HepG2 (cell line): ENCODE results near the gene NUDCD3. TPM values are rescaled to one million over a fixed set of nuclear protein-coding genes. Genes with fewer than 3 reads are reported as not detected.

Source experiments
- ATAC-seq: fragments of 200-7000 bp; cut with Tn5 transposase; 3 replicates; pipeline ENCODE4 v1.9.1; 2020; ENCODE audit warnings: mild to moderate bottlenecking, moderate library complexity
- BruUV-seq: library from RNA; stranded (reverse); fragments of 400-500 nt; replicated peaks from 2 replicates; lab custom pipeline; 2021; lab: Mats Ljungman, UMichigan
- CTCF ChIA-PET: fragments of 300-600 bp; formaldehyde crosslinking; extraction: SDS; loops from one replicate; lab custom pipeline; 2021; ENCODE audit warnings: low total read pairs, inconsistent platforms, low intra/inter-chr PET ratio; lab: Yijun Ruan, JAX
- POLR2A ChIA-PET: fragments of 350-600 bp; sonication (Branson Sonifier 250); formaldehyde crosslinking; loops from one replicate; lab custom pipeline; 2020; ENCODE audit warnings: antibody characterized with exemption, inconsistent platforms; lab: Yijun Ruan, JAX
- DNase-seq: peaks from one replicate; pipeline ENCODE4 v3.0.0-alpha.2; 2015; ENCODE audit warnings: low spot score
- FAIRE-seq: peaks from 3 replicates; lab custom pipeline; 2011; peaks lifted over from hg19 to GRCh38; lab: Jason Lieb, UNC
- H2AFZ ChIP-seq: one replicate; pipeline ENCODE4 v1.6.1; 2011; ENCODE audit warnings: low read length, inconsistent platforms
- H3K27ac ChIP-seq: fragments of 300-600 bp; 3 replicates; pipeline ENCODE4 v1.8.0; 2011; ENCODE audit warnings: mixed run types, mild to moderate bottlenecking, mixed read lengths, low read length, inconsistent platforms; ENCODE audit not compliant: insufficient read depth; ENCODE audit errors: extremely low read length
- H3K27me3 ChIP-seq, 2 experiments: fragments of 200-600 bp in 1 of 2; 2 replicates in 1 of 2; 3 replicates in 1 of 2; pipeline versions ENCODE4 v1.6.0 to v1.8.0; 2011; ENCODE audit warnings: low read length in 2 of 2, mild to moderate bottlenecking in 2 of 2, moderate library complexity in 2 of 2, inconsistent platforms in 1 of 2; ENCODE audit not compliant: insufficient read depth in 2 of 2, control insufficient read depth in 1 of 2
- H3K36me3 ChIP-seq, 2 experiments: fragments of 200-600 bp in 1 of 2; replicated peaks in 1 of 2; 2 replicates in 1 of 2; 3 replicates in 1 of 2; pipeline versions ENCODE4 v1.5.1 to v1.8.0; 2011; ENCODE audit warnings: low read length in 2 of 2, inconsistent platforms in 1 of 2; ENCODE audit not compliant: insufficient read depth in 2 of 2, control insufficient read depth in 1 of 2
- H3K4me1 ChIP-seq: 2 replicates; pipeline ENCODE4 v1.5.1; 2012; ENCODE audit warnings: low read length, inconsistent platforms; ENCODE audit not compliant: insufficient read depth
- H3K4me2 ChIP-seq: 2 replicates; pipeline ENCODE4 v1.6.0; 2011; ENCODE audit warnings: low read depth, low read length, inconsistent platforms
- H3K4me3 ChIP-seq, 3 experiments: fragments of 200-600 bp in 1 of 3; sonication (generic), shearing (Covaris generic) in 1 of 3; replicated peaks in 1 of 3; 2 replicates each; pipeline ENCODE4 v1.5.1; 2011 to 2016; ENCODE audit warnings: low read length in 3 of 3, inconsistent platforms in 2 of 3, low read depth in 2 of 3, mild to moderate bottlenecking in 2 of 3, control low read depth in 1 of 3, mixed read lengths in 1 of 3; ENCODE audit not compliant: insufficient read depth in 1 of 3
- H3K79me2 ChIP-seq: one replicate; pipeline ENCODE4 v1.6.1; 2011; ENCODE audit warnings: low read length, inconsistent platforms; ENCODE audit not compliant: insufficient read depth
- H3K9ac ChIP-seq: 2 replicates; pipeline ENCODE4 v1.6.0; 2011; ENCODE audit warnings: mild to moderate bottlenecking, low read depth, low read length, inconsistent platforms; ENCODE audit not compliant: insufficient read depth
- H3K9me3 ChIP-seq: 2 replicates; pipeline ENCODE4 v1.5.1; 2012; ENCODE audit warnings: mild to moderate bottlenecking, low read length
- H4K20me1 ChIP-seq: 2 replicates; pipeline ENCODE4 v1.6.0; 2011; ENCODE audit warnings: inconsistent platforms, mild to moderate bottlenecking, low read length, moderate library complexity; ENCODE audit not compliant: insufficient read depth
- EP300 ChIP-seq, 3 experiments: sonication (generic) in 1 of 3; formaldehyde crosslinking in 1 of 3; IDR thresholded peaks; 2 replicates each; pipeline versions ENCODE4 v1.5.1 to v1.6.1; 2011 to 2020; ENCODE audit warnings: low read depth in 2 of 3, low read length in 2 of 3, borderline replicate concordance in 1 of 3, improper control_type of control experiment in 1 of 3, mild to moderate bottlenecking in 1 of 3, missing genetic modification reagents in 1 of 3, moderate library complexity in 1 of 3
- JUN ChIP-seq: sonication (generic); formaldehyde crosslinking; IDR thresholded peaks from 2 replicates; pipeline ENCODE4 v1.4.0; 2020; ENCODE audit warnings: mild to moderate bottlenecking, missing genetic modification reagents
- SNRNP70 ChIP-seq: fragments of 200-400 bp; formaldehyde crosslinking; IDR thresholded peaks from 2 replicates; pipeline ENCODE4 v1.6.1; 2017; ENCODE audit warnings: mild to moderate bottlenecking, low read depth, low read length, moderate library complexity
- TBL1XR1 ChIP-seq: fragments of 150-350 bp; IDR thresholded peaks from 2 replicates; pipeline ENCODE4 v1.6.1; 2014; ENCODE audit warnings: borderline replicate concordance, low read length; ENCODE audit not compliant: partially characterized antibody
- UBTF ChIP-seq: sonication (generic); formaldehyde crosslinking; IDR thresholded peaks from 2 replicates; pipeline ENCODE4 v1.4.0; 2020; ENCODE audit warnings: mild to moderate bottlenecking, missing genetic modification reagents
- ZNF337 ChIP-seq: sonication (generic); formaldehyde crosslinking; IDR thresholded peaks from 2 replicates; pipeline ENCODE4 v1.5.1; 2020; ENCODE audit warnings: missing genetic modification reagents, low read depth, mild to moderate bottlenecking, borderline replicate concordance
- ZNF350 ChIP-seq: sonication (generic); formaldehyde crosslinking; IDR thresholded peaks from 2 replicates; pipeline ENCODE4 v1.4.0; 2020; ENCODE audit warnings: mild to moderate bottlenecking, low read depth, missing genetic modification reagents, borderline replicate concordance
- ZNF782 ChIP-seq: sonication (generic); formaldehyde crosslinking; IDR thresholded peaks from 2 replicates; pipeline ENCODE4 v1.4.0; 2020; ENCODE audit warnings: missing genetic modification reagents, mild to moderate bottlenecking, borderline replicate concordance
- WGBS: methylation state at CpG from one replicate; pipeline ENCODE4 v1.1.6; 2017; ENCODE audit warnings: low lambda C conversion rate; 5-methylcytosine and 5-hydroxymethylcytosine counted together
- in situ Hi-C: cut with HindIII; loops from 2 replicates; pipeline ENCODE4 v1.10.0; 2017; ENCODE audit warnings: low pct_unique_long_range_greater_than_20kb; ENCODE audit not compliant: extremely low pct_ligation_motif_present
- intact Hi-C: fragments of 100-400 bp; cut with micrococcal nuclease; formaldehyde crosslinking; loops from one replicate; pipeline ENCODE4 v1.10.0; 2022; ENCODE audit not compliant: unreplicated experiment
- polyA plus RNA-seq, 8 experiments: library from polyadenylated mRNA; depleted of rRNA in 3 of 8; stranded (reverse) in 7 of 8; unstranded in 1 of 8; fragments of >200 nt; fragmentation: Illumina TruSeq in 4 of 8; extraction: Trizol in 4 of 8; gene quantifications; 2 replicates each; pipeline versions ENCODE4 v1.2.1 to v1.2.3, GENCODE V29; 2011 to 2016; ENCODE audit warnings: low read depth in 4 of 8, missing spikeins in 1 of 8, mixed read lengths in 1 of 8; ENCODE audit not compliant: insufficient read depth in 1 of 8
- total RNA-seq, 5 experiments: library from RNA; depleted of rRNA; stranded (reverse); fragments of >200 nt; fragmentation: Illumina TruSeq; extraction: Trizol; gene quantifications; 2 replicates each; pipeline ENCODE4 v1.2.3, GENCODE V29; 2016; ENCODE audit warnings: low read depth in 1 of 5

NUDCD3 gene
- total and polyA plus RNA-seq, 2 of the 13 experiments (the other 11 are each of a cell fraction or from before 2014, with no cell fraction given), result 20.8 to 49.9 TPM

- no peak for DNase-seq
- TF ChIP-seq SNRNP70, result no peak
- TF ChIP-seq UBTF (CRISPR knock-in tag), result no peak
- TF ChIP-seq JUN, result no peak
- no peak for TF ChIP-seq ZNF350 (CRISPR knock-in tag)
- TF ChIP-seq TBL1XR1, result no peak
- no peak for TF ChIP-seq ZNF782 (CRISPR knock-in tag)
- no peak for TF ChIP-seq ZNF337 (CRISPR knock-in tag)
- TF ChIP-seq EP300 (IDR thresholded peaks at IDR 0.05; ENCODE audit: low read depth in 2 of 2, low read length in 2 of 2), result no peak
- TF ChIP-seq EP300 (CRISPR knock-in tag; IDR thresholded peaks at IDR 0.05; ENCODE audit: borderline replicate concordance), result no peak
- ATAC-seq, result no peak
- Histone ChIP-seq H4K20me1 (no peaks in the 10 kb centered on the region), H3K27me3 (no peaks in the 10 kb centered on the region), H3K4me3 (no peak overlapping the region), H3K9me3 (no peaks in the 10 kb centered on the region), H3K9ac (no peak overlapping the region), H3K36me3 (peaks cover 13 to 57% of the 10 kb centered on the region in 2 experiments), H3K4me2 (no peak overlapping the region), H3K79me2 (peaks cover 21% of the 10 kb centered on the region), H3K4me1 (no peaks in the 10 kb centered on the region), H2AFZ (no peak overlapping the region), H3K27ac (no peak overlapping the region)
- POLR2A ChIA-PET, result no interaction called here
- FAIRE-seq, result no peak
- in situ Hi-C loops (no loop called here), intact Hi-C loops (no loop called here)
- CTCF ChIA-PET, result no interaction called here
- no TSS peak for BruUV-seq
- 99% methylated on average over 7 of the region's 7 CpGs for WGBS
These were observed 39.3 kb downstream of the NUDCD3 start for GRCh38 chr7:44451123-44451522.
